IMR-90 (cell line): ENCODE data around the gene NPAS3. TPM values are rescaled to one million over a fixed set of nuclear protein-coding genes. Genes with fewer than 3 reads are reported as not detected.

Source experiments
- ATAC-seq: fragments of 200-7000 bp; cut with Tn5 transposase; 2 replicates; pipeline ENCODE4 v1.9.1; 2020; ENCODE audit warnings: low read depth, mild to moderate bottlenecking, moderate library complexity
- BruUV-seq: library from RNA; stranded (reverse); fragments of 400-500 nt; replicated peaks from 2 replicates; lab custom pipeline; 2021; lab: Mats Ljungman, UMichigan
- CTCF ChIA-PET: fragments of 300-600 bp; formaldehyde crosslinking; extraction: SDS; loops from one replicate; lab custom pipeline; 2021; ENCODE audit warnings: antibody characterized with exemption; lab: Yijun Ruan, JAX
- POLR2A ChIA-PET: fragments of 300-600 bp; sonication (Branson Sonifier 250); formaldehyde crosslinking; loops from one replicate; lab custom pipeline; 2022; ENCODE audit warnings: antibody characterized with exemption; ENCODE audit not compliant: unreplicated experiment; lab: Charles Lee
- DNase-seq: peaks from one replicate; pipeline ENCODE4 v3.0.0; 2013
- H2AFZ ChIP-seq: replicated peaks from 2 replicates; pipeline ENCODE3; 2013; ENCODE audit warnings: low read length, mild to moderate bottlenecking; ENCODE audit not compliant: poor library complexity
- H2AK5ac ChIP-seq: 2 replicates; pipeline ENCODE4 v1.6.1; 2013; ENCODE audit warnings: low read depth, low read length, inconsistent platforms
- H2AK9ac ChIP-seq: replicated peaks from 2 replicates; pipeline ENCODE3; 2013; ENCODE audit warnings: mild to moderate bottlenecking, low read depth, low read length, moderate library complexity; ENCODE audit not compliant: poor library complexity
- H2BK120ac ChIP-seq: 2 replicates; pipeline ENCODE4 v1.6.1; 2013; ENCODE audit warnings: low read depth, low read length, inconsistent platforms
- H2BK15ac ChIP-seq: 3 replicates; pipeline ENCODE4 v1.6.1; 2013; ENCODE audit warnings: low read depth, low read length, inconsistent platforms
- H2BK20ac ChIP-seq: 2 replicates; pipeline ENCODE4 v1.6.1; 2013; ENCODE audit warnings: low read depth, mild to moderate bottlenecking, inconsistent platforms, low read length, moderate library complexity
- H2BK5ac ChIP-seq: 2 replicates; pipeline ENCODE4 v1.6.1; 2013; ENCODE audit warnings: mild to moderate bottlenecking, low read depth, low read length, inconsistent platforms; ENCODE audit not compliant: poor library complexity, severe bottlenecking
- H3K14ac ChIP-seq: replicated peaks from 2 replicates; pipeline ENCODE4 v1.6.1; 2013; ENCODE audit warnings: low read depth, low read length, inconsistent platforms
- H3K18ac ChIP-seq: 2 replicates; pipeline ENCODE4 v1.6.1; 2013; ENCODE audit warnings: low read depth, low read length, control low read depth
- H3K23ac ChIP-seq: 2 replicates; pipeline ENCODE4 v1.6.1; 2013; ENCODE audit warnings: low read depth, low read length, inconsistent platforms
- H3K27ac ChIP-seq: 2 replicates; pipeline ENCODE4 v1.5.1; 2013; ENCODE audit warnings: mild to moderate bottlenecking, control low read depth, low read length; ENCODE audit not compliant: insufficient read depth
- H3K27me3 ChIP-seq: 2 replicates; pipeline ENCODE4 v1.6.1; 2013; ENCODE audit warnings: low read length; ENCODE audit not compliant: control insufficient read depth, insufficient read depth
- H3K36me3 ChIP-seq: 2 replicates; pipeline ENCODE4 v1.6.1; 2013; ENCODE audit warnings: low read length, mixed read lengths; ENCODE audit not compliant: control insufficient read depth, insufficient read depth
- H3K4ac ChIP-seq: 2 replicates; pipeline ENCODE4 v1.6.1; 2013; ENCODE audit warnings: low read depth, low read length, inconsistent platforms
- H3K4me1 ChIP-seq: 2 replicates; pipeline ENCODE4 v1.6.1; 2013; ENCODE audit warnings: low read length, mixed read lengths; ENCODE audit not compliant: control insufficient read depth, insufficient read depth
- H3K4me2 ChIP-seq: 2 replicates; pipeline ENCODE4 v1.6.1; 2013; ENCODE audit warnings: low read depth, mild to moderate bottlenecking, control low read depth, low read length, moderate library complexity
- H3K4me3 ChIP-seq: 2 replicates; pipeline ENCODE4 v1.5.1; 2013; ENCODE audit warnings: low read depth, mild to moderate bottlenecking, control low read depth, low read length, moderate library complexity; ENCODE audit not compliant: insufficient read depth
- H3K56ac ChIP-seq: 2 replicates; pipeline ENCODE4 v1.6.1; 2013; ENCODE audit warnings: low read length, inconsistent platforms; ENCODE audit not compliant: insufficient read depth; ENCODE audit errors: extremely low read depth
- H3K79me1 ChIP-seq, 2 experiments: 2 replicates each; pipeline ENCODE4 v1.6.1; 2013; ENCODE audit warnings: low read length in 2 of 2, inconsistent platforms in 1 of 2, low read depth in 1 of 2
- H3K9ac ChIP-seq: 2 replicates; pipeline ENCODE4 v1.6.1; 2013; ENCODE audit warnings: low read depth, low read length, control low read depth
- H3K9me1 ChIP-seq: 2 replicates; pipeline ENCODE4 v1.6.1; 2013; ENCODE audit warnings: low read length, inconsistent platforms; ENCODE audit not compliant: insufficient read depth
- H3K9me3 ChIP-seq: 2 replicates; pipeline ENCODE4 v1.6.1; 2013; ENCODE audit warnings: low read length; ENCODE audit not compliant: control insufficient read depth, insufficient read depth
- H4K20me1 ChIP-seq: 2 replicates; pipeline ENCODE4 v1.6.1; 2013; ENCODE audit warnings: low read length, inconsistent platforms; ENCODE audit not compliant: insufficient read depth
- H4K5ac ChIP-seq: 2 replicates; pipeline ENCODE4 v1.6.1; 2013; ENCODE audit warnings: mild to moderate bottlenecking, low read depth, low read length, control low read depth
- H4K8ac ChIP-seq, 2 experiments: 2 replicates each; pipeline ENCODE4 v1.6.1; 2013; ENCODE audit warnings: low read depth in 2 of 2, low read length in 2 of 2, control low read depth in 1 of 2, inconsistent platforms in 1 of 2
- H4K91ac ChIP-seq: 2 replicates; pipeline ENCODE4 v1.6.1; 2013; ENCODE audit warnings: low read depth, low read length, inconsistent platforms; ENCODE audit not compliant: insufficient read depth
- FOS ChIP-seq: fragments of 150-350 bp; IDR thresholded peaks from 2 replicates; pipeline ENCODE4 v1.6.1; 2016; ENCODE audit warnings: low read depth, low read length
- NFE2L2 ChIP-seq: fragments of 150-350 bp; IDR thresholded peaks from 2 replicates; pipeline ENCODE4 v1.6.1; 2016; ENCODE audit warnings: low read depth, mild to moderate bottlenecking, low read length
- RAD21 ChIP-seq: IDR thresholded peaks from 2 replicates; pipeline ENCODE4 v1.6.1; 2012; ENCODE audit warnings: low read length, improper control_type of control experiment
- WGBS, 2 experiments: methylation state at CpG; one replicate each; pipeline versions ENCODE4 v1.1.5 to v1.1.7; 2013; ENCODE audit warnings: missing lambda C conversion rate in 2 of 2; ENCODE audit not compliant: insufficient read length in 1 of 2; ENCODE audit errors: extremely low coverage in 2 of 2; 5-methylcytosine and 5-hydroxymethylcytosine counted together
- dilution Hi-C: fragments of 300-500 bp; cut with HindIII; formaldehyde crosslinking; loops from one replicate; pipeline ENCODE4 v1.14.3; 2018; ENCODE audit warnings: low sequenced_read_pairs; ENCODE audit not compliant: unreplicated experiment
- in situ Hi-C: fragments of 300-500 bp; cut with MboI; formaldehyde crosslinking; loops from 3 replicates; pipeline ENCODE4 v1.14.3; 2019; ENCODE audit warnings: low sequenced_read_pairs, inconsistent platforms, mixed read lengths
- intact Hi-C: fragments of 100-400 bp; cut with micrococcal nuclease; formaldehyde crosslinking; loops from 2 replicates; pipeline ENCODE4 v1.10.0; 2022
- polyA plus RNA-seq, 3 experiments: library from polyadenylated mRNA; depleted of rRNA; stranded (reverse); fragments of >200 nt; gene quantifications; 2 replicates each; pipeline ENCODE4 v1.2.3, GENCODE V29; 2012; ENCODE audit warnings: low replicate concordance in 1 of 3
- total RNA-seq: library from RNA; depleted of rRNA; stranded (reverse); fragments of >200 nt; gene quantifications from 2 replicates; pipeline ENCODE4 v1.2.3, GENCODE V29; 2012

The NPAS3 gene
- total and polyA plus RNA-seq, 2 of the 4 experiments (the other 2 are of a cell fraction) = not detected

GRCh38 chr14:33660248-33660647 lies 721.6 kb downstream of the NPAS3 start:
- 0 out of 2 replicates have a peak, but pooled peaks have one; percentile 37 for TF ChIP-seq NFE2L2
- TF ChIP-seq RAD21 = no peak
- TF ChIP-seq FOS = no peak
- Histone ChIP-seq H2BK120ac (no peak overlapping the region), H4K20me1 (no peaks in the 10 kb centered on the region), H3K9me1 (no peaks in the 10 kb centered on the region), H3K4me2 (no peak overlapping the region), H2AFZ (no peak overlapping the region), H4K5ac (no peak overlapping the region), H3K27me3 (no peaks in the 10 kb centered on the region), H3K23ac (no peak overlapping the region), H3K18ac (no peak overlapping the region), H3K4me3 (no peak overlapping the region), H2BK20ac (no peak overlapping the region), H3K9me3 (no peaks in the 10 kb centered on the region), H2BK5ac (no peak overlapping the region), H4K8ac (no peak overlapping the region), H2AK9ac (no peak overlapping the region), H3K14ac (no peak overlapping the region), H3K4me1 (no peaks in the 10 kb centered on the region), H3K9ac (no peak overlapping the region), H3K56ac (no peak overlapping the region), H2AK5ac (no peak overlapping the region), H4K91ac (no peak overlapping the region), H3K36me3 (no peaks in the 10 kb centered on the region), H3K79me1 (no peaks in the 10 kb centered on the region), H3K4ac (no peak overlapping the region), H3K27ac (no peak overlapping the region), H2BK15ac (no peak overlapping the region)
- no peak for ATAC-seq
- POLR2A ChIA-PET = no interaction called here
- intact Hi-C loops = no loop called here
- CTCF ChIA-PET = no interaction called here
- in situ Hi-C loops = no loop called here
- DNase-seq = no peak
- BruUV-seq = no TSS peak
- dilution Hi-C loops = no loop called here
- WGBS, 2 experiments = no CpG with 5 or more reads among the region's 3 CpGs
